Cardiac muscle cell (in vitro differentiated cells and primary cell): Measurements from ENCODE around the gene TMIGD3. TPM values are rescaled to one million over a fixed set of nuclear protein-coding genes. Genes with fewer than 3 reads are reported as not detected.
A peak's percentile ranks its signal among the peaks of the same experiment; 100 is the strongest.
"Not testable (repeated sequence)": the region's sequence is repeated elsewhere in the genome, so short reads cannot be mapped to it uniquely, and the experiment has no call there.

Source experiments
- DNase-seq, 2 donors: peaks; one replicate each; pipeline versions ENCODE4 v3.0.0 to v3.0.0-alpha.2; 2010 to 2017; ENCODE audit warnings: low read depth in 1 of 2, low spot score in 1 of 2
- H3K27ac ChIP-seq: fragments of 200-600 bp; sonication (generic); 2 replicates; pipeline ENCODE4 v1.5.1; 2016
- H3K27me3 ChIP-seq: fragments of 200-600 bp; sonication (generic); 2 replicates; pipeline ENCODE4 v1.6.0; 2016; ENCODE audit warnings: control low read depth
- H3K36me3 ChIP-seq: fragments of 200-600 bp; sonication (generic); 2 replicates; pipeline ENCODE4 v1.5.1; 2016; ENCODE audit warnings: control low read depth
- H3K4me1 ChIP-seq: fragments of 200-600 bp; sonication (generic); 2 replicates; pipeline ENCODE4 v1.8.1; 2017; ENCODE audit warnings: low read depth, mild to moderate bottlenecking, mixed run types
- H3K4me3 ChIP-seq: fragments of 200-600 bp; sonication (generic); 2 replicates; pipeline ENCODE4 v1.5.1; 2016; ENCODE audit warnings: mild to moderate bottlenecking
- H3K9me3 ChIP-seq: fragments of 200-600 bp; sonication (generic); 2 replicates; pipeline ENCODE4 v1.5.1; 2017; ENCODE audit warnings: low read depth, mild to moderate bottlenecking, control low read depth
- polyA plus RNA-seq: library from polyadenylated mRNA; unstranded; fragments of >200 nt; fragmentation: Nextera tagmentation; extraction: Ambion mirVana; gene quantifications from 2 replicates; pipeline ENCODE4 v1.2.1, GENCODE V29; 2016
- total RNA-seq: library from RNA; depleted of rRNA; stranded (reverse); fragments of >200 nt; gene quantifications from 2 replicates; pipeline ENCODE4 v1.2.3, GENCODE V29; 2016
- TF ChIP-seq, protein P1 (sequence below): IDR thresholded peaks from 2 replicates; pipeline ENCODE4 v1.5.1; 2012; ENCODE audit warnings: low read depth, mild to moderate bottlenecking, low read length

Gene TMIGD3
- total RNA-seq (not detected in 2 replicates), polyA plus RNA-seq (not detected in 2 replicates)

DNA sequence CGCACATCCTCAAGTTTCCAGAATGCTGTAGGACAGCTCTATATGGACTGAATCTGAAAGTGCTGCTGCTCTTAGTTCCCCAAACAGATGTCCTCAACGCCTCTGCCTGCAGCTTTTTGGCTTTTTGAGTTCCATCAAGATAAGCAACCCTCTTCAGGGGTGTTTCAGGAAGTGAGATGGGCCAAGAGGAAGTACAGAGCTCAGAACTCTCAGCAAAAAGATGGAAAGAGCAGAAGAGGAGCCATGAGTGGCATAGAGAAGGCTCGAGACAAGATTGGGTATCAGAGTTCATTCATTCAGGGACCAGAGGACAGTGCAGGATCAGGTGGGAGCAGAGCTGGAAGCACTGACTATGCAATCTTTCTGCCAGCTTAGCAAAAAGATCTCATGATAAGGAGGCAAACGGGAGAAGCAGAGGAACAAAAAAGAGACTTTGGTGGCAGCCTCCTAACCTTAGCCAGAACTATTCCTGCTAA, at the start of gene TMIGD3, which contains the start of gene ADORA3:
Gene TMIGD3 (minus strand): TSS at position 49 of the 476 bp plus-strand sequence. CDS start 279 bp downstream, outside the sequence.
Gene ADORA3 (minus strand): TSS at position 49 of the 476 bp plus-strand sequence. CDS start 279 bp downstream, outside the sequence.
- Histone ChIP-seq H3K27ac (no peak within 1 kb of the TSS), H3K9me3 (no peaks in the 10 kb centered on the region), H3K36me3 (no peaks in the 10 kb centered on the region), H3K4me1 (peaks cover 11% of the 10 kb centered on the region), H3K4me3 (no peak within 1 kb of the TSS), H3K27me3 (peaks cover 4% of the 10 kb centered on the region)
- no peak for DNase-seq
- TF ChIP-seq, protein P1, sequence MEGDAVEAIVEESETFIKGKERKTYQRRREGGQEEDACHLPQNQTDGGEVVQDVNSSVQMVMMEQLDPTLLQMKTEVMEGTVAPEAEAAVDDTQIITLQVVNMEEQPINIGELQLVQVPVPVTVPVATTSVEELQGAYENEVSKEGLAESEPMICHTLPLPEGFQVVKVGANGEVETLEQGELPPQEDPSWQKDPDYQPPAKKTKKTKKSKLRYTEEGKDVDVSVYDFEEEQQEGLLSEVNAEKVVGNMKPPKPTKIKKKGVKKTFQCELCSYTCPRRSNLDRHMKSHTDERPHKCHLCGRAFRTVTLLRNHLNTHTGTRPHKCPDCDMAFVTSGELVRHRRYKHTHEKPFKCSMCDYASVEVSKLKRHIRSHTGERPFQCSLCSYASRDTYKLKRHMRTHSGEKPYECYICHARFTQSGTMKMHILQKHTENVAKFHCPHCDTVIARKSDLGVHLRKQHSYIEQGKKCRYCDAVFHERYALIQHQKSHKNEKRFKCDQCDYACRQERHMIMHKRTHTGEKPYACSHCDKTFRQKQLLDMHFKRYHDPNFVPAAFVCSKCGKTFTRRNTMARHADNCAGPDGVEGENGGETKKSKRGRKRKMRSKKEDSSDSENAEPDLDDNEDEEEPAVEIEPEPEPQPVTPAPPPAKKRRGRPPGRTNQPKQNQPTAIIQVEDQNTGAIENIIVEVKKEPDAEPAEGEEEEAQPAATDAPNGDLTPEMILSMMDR, result no peak

DNA sequence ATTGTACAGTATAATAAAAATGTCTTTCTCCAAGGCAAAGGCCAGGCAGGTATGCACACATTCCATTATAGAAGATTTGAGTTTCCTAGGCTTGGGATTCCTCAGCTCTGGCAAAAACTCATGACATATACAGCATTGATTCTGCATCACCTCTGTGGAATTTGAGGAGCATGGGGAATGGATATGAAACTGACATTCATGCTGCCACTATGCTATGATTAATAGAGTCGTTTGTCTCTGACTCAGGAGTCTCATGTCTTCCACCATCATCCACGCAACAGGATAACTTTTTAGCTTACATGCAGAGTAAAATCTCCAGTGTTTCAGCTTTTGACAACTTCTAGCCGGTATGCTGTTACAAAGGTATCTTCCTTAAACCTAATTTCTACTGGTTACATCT, 49.8 kb upstream of the TMIGD3 start:
- TF ChIP-seq, protein P1, result no peak
- peak in 1 of 2 donors; percentile 24 for DNase-seq
- H3K9me3 ChIP-seq, result no peaks in the 10 kb centered on the region
- H3K4me1 ChIP-seq, result no peaks in the 10 kb centered on the region
- no peak overlapping the region for H3K4me3 ChIP-seq
- H3K27ac ChIP-seq, result no peak overlapping the region
- H3K36me3 ChIP-seq, result no peaks in the 10 kb centered on the region
- H3K27me3 ChIP-seq, result no peaks in the 10 kb centered on the region

GRCh38 chr1:111552587-111552986, 49.2 kb upstream of the TMIGD3 start:
- H3K4me1 ChIP-seq, result no peaks in the 10 kb centered on the region
- no peak overlapping the region for H3K27ac ChIP-seq
- DNase-seq, result no peak
- no peaks in the 10 kb centered on the region for H3K9me3 ChIP-seq
- H3K36me3 ChIP-seq, result no peaks in the 10 kb centered on the region
- TF ChIP-seq, protein P1, result no peak
- H3K4me3 ChIP-seq, result no peak overlapping the region
- no peaks in the 10 kb centered on the region for H3K27me3 ChIP-seq

- Histone ChIP-seq H3K4me3 (no peak overlapping the region), H3K27ac (no peak overlapping the region), H3K27me3 (no peaks in the 10 kb centered on the region), H3K9me3 (no peaks in the 10 kb centered on the region), H3K4me1 (no peaks in the 10 kb centered on the region), H3K36me3 (no peaks in the 10 kb centered on the region)
- DNase-seq, result no peak
- TF ChIP-seq, protein P1, result no peak
These were observed 48.4 kb upstream of the TMIGD3 start for GRCh38 chr1:111551623-111552411.

GRCh38 chr1:111547786-111548185, 44.4 kb upstream of the TMIGD3 start:
- not testable (repeated sequence) for DNase-seq, H3K27me3 ChIP-seq, H3K27ac ChIP-seq, H3K9me3 ChIP-seq, H3K4me1 ChIP-seq, H3K36me3 ChIP-seq, H3K4me3 ChIP-seq

- Histone ChIP-seq H3K4me1 (peaks cover 6% of the 10 kb centered on the region), H3K4me3 (no peak overlapping the region), H3K27me3 (no peaks in the 10 kb centered on the region), H3K36me3 (no peaks in the 10 kb centered on the region), H3K9me3 (no peaks in the 10 kb centered on the region), H3K27ac (no peak overlapping the region)
- TF ChIP-seq, protein P1, result no peak
- no peak for DNase-seq
These were observed 38.8 kb upstream of the TMIGD3 start for GRCh38 chr1:111542187-111542586.
